ENCODE results near the gene EXD3.
"Not testable (repeated sequence)": the region's sequence is repeated elsewhere in the genome, so short reads cannot be mapped to it uniquely, and the experiment has no call there.

The EXD3 gene

DNA sequence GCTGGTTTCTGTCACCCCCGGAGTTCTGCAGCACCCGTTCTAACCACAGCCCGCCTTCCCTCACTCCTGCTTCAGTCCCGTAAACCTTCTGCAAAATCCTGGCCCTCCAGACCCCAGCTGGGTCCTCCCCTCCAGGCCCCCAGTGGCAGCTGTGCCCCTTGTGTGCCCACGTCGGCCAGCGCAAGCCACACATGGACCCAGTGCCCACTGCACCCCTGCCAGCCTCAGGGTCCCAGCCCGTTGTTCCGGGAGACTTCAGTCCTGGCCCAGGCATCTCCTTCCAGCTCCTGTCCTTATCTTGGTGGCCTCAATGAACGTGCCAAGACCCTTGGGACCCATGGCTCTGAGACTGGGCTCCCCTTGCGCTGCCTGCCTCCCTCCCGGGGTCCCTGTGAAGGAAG is 43.2 kb downstream of the EXD3 start:
- WGBS, 2 experiments (ENCODE audit: insufficient coverage in 2 of 2), result 87 to 92% methylated on average over 8 to 11 of the region's 12 CpGs
- no peak overlapping the region for H3K4me3 ChIP-seq (ENCODE audit: extremely low read depth, insufficient read depth, low read length, poor library complexity, severe bottlenecking)
- no peaks in the 10 kb centered on the region for H3K36me3 ChIP-seq (ENCODE audit: control insufficient read depth, insufficient read depth, low read length)
- H3K9me3 ChIP-seq (ENCODE audit: control insufficient read depth, low read length), result peaks cover 6% of the 10 kb centered on the region
- no peak overlapping the region for H3K27ac ChIP-seq (ENCODE audit: low read depth, low read length, severe bottlenecking)
- H3K4me1 ChIP-seq (ENCODE audit: control insufficient read depth, insufficient read depth, low read length, poor library complexity, severe bottlenecking), result no peaks in the 10 kb centered on the region

DNA sequence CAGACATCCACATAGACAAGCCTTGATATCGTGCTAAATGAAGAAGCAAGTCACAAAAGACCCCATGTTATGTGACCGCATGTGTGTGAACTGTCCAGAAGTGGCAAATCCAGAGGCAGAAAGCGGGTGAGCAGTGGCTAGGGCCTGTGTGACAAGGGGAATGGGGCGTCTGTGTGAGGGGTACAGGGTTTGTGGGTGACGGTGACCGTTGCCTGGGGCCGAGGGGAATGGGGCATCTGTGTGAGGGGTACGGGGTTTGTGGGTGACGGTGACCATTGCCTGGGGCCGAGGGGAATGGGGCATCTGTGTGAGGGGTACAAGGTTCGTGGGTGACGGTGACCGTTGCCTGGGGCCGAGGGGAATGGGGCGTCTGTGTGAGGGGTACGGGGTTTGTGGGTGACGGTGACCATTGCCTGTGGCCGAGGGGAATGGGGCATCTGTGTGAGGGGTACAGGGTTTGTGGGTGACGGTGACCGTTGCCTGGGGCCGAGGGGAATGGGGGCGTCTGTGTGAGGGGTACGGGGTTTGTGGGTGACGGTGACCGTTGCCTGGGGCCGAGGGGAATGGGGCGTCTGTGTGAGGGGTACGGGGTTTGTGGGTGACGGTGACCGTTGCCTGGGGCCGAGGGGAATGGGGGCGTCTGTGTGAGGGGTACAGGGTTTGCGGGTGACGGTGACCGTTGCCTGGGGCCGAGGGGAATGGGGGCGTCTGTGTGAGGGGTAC is 44.1 kb downstream of the EXD3 start:
- not testable (repeated sequence) for H3K27ac ChIP-seq (ENCODE audit: low read depth, low read length, severe bottlenecking); H3K4me1 ChIP-seq (ENCODE audit: control insufficient read depth, insufficient read depth, low read length, poor library complexity, severe bottlenecking); H3K36me3 ChIP-seq (ENCODE audit: control insufficient read depth, insufficient read depth, low read length); H3K9me3 ChIP-seq (ENCODE audit: control insufficient read depth, low read length); H3K4me3 ChIP-seq (ENCODE audit: extremely low read depth, insufficient read depth, low read length, poor library complexity, severe bottlenecking)
- 91 to 97% methylated on average over 4 to 16 of the region's 37 CpGs for WGBS, 2 experiments (ENCODE audit: insufficient coverage in 2 of 2)

DNA sequence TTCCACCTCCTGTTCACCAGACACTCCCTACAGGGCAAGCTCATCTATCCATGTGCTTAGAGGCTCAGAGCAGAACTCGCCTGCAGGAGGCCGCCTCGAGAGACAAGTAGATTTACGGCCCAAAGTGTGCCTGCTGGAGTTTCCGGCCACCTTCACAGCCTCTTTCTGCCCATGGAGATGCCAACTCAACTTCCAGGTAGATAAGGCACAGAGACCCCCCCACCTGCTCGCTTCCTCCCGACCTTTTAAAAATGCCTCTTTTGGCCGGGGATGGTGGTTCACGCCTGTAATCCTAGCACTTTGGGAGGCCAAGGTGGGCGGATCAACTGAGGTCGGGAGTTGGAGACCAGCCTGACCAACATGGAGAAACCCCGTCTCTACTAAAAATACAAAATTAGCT is 46.6 kb downstream of the EXD3 start:
- Histone ChIP-seq H3K9me3 (ENCODE audit: control insufficient read depth, low read length) (peaks cover 6% of the 10 kb centered on the region), H3K4me1 (ENCODE audit: control insufficient read depth, insufficient read depth, low read length, poor library complexity, severe bottlenecking) (no peaks in the 10 kb centered on the region), H3K4me3 (ENCODE audit: extremely low read depth, insufficient read depth, low read length, poor library complexity, severe bottlenecking) (no peak overlapping the region), H3K36me3 (ENCODE audit: control insufficient read depth, insufficient read depth, low read length) (no peaks in the 10 kb centered on the region), H3K27ac (ENCODE audit: low read depth, low read length, severe bottlenecking) (no peak overlapping the region)
- 91 to 95% methylated on average over 11 of the region's 12 CpGs for WGBS, 2 experiments (ENCODE audit: insufficient coverage in 2 of 2)

DNA sequence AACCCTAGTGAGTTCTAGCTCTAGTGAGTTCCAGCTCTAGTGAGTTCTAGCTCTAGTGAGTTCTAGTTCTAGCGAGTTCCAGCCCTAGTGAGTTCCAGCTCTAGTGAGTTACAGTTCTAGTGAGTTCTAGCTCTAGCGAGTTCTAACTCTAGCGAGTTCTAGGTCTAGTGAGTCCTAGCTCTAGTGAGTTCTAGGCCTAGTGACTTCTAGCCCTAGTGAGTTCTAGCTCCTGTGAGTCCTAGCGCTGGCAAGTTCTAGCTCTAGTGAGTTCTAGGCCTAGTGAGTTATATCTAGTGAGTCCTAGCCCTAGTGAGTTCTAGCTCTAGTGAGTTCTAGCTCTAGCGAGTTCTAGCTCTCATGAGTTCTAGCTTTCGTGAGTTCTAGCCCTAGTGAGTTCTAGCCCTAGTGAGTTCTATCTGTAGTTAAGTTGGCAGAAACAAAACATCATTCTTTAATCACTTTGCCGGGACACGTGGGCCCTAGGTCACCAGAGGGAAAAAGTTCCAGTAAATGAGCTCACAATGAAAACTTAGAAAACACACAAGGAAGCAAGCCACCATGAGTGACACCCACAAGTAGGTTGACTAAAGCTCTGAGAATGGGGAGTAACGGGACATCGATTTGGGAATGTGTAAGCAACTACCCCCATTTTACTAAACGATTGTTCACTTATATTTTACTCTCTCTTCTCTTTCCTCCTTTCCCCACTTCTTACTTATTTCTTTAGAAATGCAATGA is 47.5 kb downstream of the EXD3 start:
- Histone ChIP-seq H3K27ac (ENCODE audit: low read depth, low read length, severe bottlenecking) (no peak overlapping the region), H3K9me3 (ENCODE audit: control insufficient read depth, low read length) (peaks cover 6% of the 10 kb centered on the region), H3K4me1 (ENCODE audit: control insufficient read depth, insufficient read depth, low read length, poor library complexity, severe bottlenecking) (no peaks in the 10 kb centered on the region), H3K4me3 (ENCODE audit: extremely low read depth, insufficient read depth, low read length, poor library complexity, severe bottlenecking) (no peak overlapping the region), H3K36me3 (ENCODE audit: control insufficient read depth, insufficient read depth, low read length) (no peaks in the 10 kb centered on the region)
- 93 to 98% methylated on average over 7 to 9 of the region's 11 CpGs for WGBS, 2 experiments (ENCODE audit: insufficient coverage in 2 of 2)

DNA sequence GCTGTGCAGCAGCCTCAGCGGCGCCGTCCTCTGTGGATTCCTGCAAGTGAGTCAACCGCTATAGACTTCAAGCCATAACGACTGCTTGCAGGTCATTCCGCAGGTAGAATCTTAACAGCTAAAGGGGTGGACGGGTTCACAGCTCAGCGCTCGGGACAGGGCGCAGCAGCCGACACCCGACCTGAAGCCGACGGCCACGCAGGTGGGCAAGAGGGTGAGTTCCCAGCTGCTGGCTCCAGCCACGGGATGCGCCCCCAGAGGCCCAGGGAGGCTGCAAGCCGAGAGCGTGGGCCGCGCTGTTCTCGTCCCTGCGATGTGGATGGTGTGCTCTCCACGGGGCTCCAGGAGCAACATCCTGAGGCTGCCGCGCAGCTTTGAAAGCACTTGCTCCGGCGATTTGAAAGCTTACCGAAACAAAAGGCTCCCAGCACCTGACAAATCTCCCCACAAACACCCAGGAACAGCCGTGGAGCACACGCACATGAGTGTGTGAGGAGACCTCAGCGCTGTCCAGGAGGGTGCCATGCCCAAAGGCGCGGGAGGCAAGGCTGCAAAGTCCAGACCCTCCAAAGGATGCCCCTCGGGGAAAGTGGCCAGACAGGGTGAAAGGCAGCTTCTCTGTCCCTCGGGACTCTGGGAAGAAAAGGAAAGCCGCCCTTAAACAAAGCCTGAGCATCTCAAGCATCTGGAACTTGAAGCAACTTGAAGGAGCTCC is 48.7 kb downstream of the EXD3 start:
- Histone ChIP-seq H3K27ac (ENCODE audit: low read depth, low read length, severe bottlenecking) (no peak overlapping the region), H3K4me1 (ENCODE audit: control insufficient read depth, insufficient read depth, low read length, poor library complexity, severe bottlenecking) (no peaks in the 10 kb centered on the region), H3K4me3 (ENCODE audit: extremely low read depth, insufficient read depth, low read length, poor library complexity, severe bottlenecking) (no peak overlapping the region)

DNA sequence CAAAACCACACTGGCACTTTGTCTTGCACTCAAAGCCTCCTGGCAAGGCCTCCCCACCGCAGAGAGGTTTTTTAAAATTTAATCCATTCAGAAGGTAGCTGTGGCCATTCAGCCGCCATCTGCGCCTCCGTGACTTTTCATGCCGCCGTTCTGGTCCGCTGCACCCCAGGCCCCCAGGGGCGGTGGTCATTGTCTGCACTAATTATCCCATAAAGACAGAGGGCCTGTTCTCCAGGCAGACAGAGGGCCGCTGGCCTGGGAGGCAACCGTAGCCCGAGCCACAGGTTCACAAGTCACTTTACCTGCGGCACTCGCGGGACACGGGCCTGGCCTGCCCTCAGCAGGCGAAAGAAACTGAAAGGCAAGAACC is 49.4 kb downstream of the EXD3 start:
- no peaks in the 10 kb centered on the region for H3K4me1 ChIP-seq (ENCODE audit: control insufficient read depth, insufficient read depth, low read length, poor library complexity, severe bottlenecking)
- no peaks in the 10 kb centered on the region for H3K36me3 ChIP-seq (ENCODE audit: control insufficient read depth, insufficient read depth, low read length)
- H3K9me3 ChIP-seq (ENCODE audit: control insufficient read depth, low read length), result peaks cover 6% of the 10 kb centered on the region
- no peak overlapping the region for H3K4me3 ChIP-seq (ENCODE audit: extremely low read depth, insufficient read depth, low read length, poor library complexity, severe bottlenecking)
- 90 to 91% methylated on average over 11 to 16 of the region's 16 CpGs for WGBS, 2 experiments (ENCODE audit: insufficient coverage in 2 of 2)
- no peak overlapping the region for H3K27ac ChIP-seq (ENCODE audit: low read depth, low read length, severe bottlenecking)

More for the DNA sequence above, 48.7 kb downstream of the EXD3 start:
- WGBS, 2 experiments (ENCODE audit: insufficient coverage in 2 of 2), result 94 to 95% methylated on average over 32 of the region's 37 CpGs
- H3K9me3 ChIP-seq (ENCODE audit: control insufficient read depth, low read length), result peaks cover 6% of the 10 kb centered on the region
- H3K36me3 ChIP-seq (ENCODE audit: control insufficient read depth, insufficient read depth, low read length), result no peaks in the 10 kb centered on the region

DNA sequence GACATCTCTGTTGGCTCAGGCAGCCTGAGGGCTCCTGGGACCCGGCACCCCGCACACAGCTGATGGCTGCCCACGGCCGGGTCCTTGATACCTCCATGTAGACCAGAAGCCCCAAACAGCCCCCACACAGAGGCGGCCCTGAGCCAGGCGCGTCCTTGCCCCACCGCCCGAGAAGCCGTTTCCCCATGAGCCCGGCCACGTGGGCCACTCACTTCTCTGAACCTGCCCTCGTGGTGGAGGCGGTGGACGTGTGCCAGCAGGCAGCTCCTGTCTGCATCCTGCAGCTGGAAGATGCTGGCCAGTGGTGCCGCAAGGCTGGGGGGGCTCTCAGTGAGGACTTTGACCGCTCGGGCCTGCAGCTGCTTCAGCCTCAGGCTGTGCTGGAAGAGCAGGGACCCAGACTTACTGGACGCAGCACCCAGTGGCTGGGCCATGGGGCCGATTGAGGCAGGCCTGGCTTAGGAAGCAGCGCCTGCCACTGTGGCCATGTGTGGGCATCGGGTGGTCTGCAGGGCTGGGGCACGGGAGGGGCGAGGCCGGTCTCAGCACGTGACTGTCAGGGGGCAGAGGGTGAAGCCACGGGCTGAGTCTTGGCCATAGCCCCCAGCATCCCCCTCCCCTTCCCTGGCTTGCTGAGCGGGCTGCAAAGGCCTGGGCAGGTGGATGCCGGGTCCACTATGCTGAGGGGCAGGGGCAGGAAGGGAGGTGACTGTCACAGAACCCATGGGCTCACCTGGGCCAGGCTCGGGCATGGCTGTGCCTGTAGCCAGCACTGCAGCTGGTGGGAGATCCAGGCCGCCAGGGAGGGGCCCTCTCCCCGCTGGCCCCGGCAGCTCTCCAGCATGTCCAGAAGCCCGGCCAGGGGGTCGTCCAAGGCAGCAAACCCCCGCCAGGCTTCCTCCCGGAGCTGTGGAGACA is 50.0 kb downstream of the EXD3 start:
- H3K27ac ChIP-seq (ENCODE audit: low read depth, low read length, severe bottlenecking), result no peak overlapping the region
- no peaks in the 10 kb centered on the region for H3K36me3 ChIP-seq (ENCODE audit: control insufficient read depth, insufficient read depth, low read length)
- H3K9me3 ChIP-seq (ENCODE audit: control insufficient read depth, low read length), result peaks cover 6% of the 10 kb centered on the region
- WGBS, 2 experiments (ENCODE audit: insufficient coverage in 2 of 2), result 86 to 97% methylated on average over 30 to 32 of the region's 37 CpGs
- H3K4me3 ChIP-seq (ENCODE audit: extremely low read depth, insufficient read depth, low read length, poor library complexity, severe bottlenecking), result no peak overlapping the region
- no peaks in the 10 kb centered on the region for H3K4me1 ChIP-seq (ENCODE audit: control insufficient read depth, insufficient read depth, low read length, poor library complexity, severe bottlenecking)

DNA sequence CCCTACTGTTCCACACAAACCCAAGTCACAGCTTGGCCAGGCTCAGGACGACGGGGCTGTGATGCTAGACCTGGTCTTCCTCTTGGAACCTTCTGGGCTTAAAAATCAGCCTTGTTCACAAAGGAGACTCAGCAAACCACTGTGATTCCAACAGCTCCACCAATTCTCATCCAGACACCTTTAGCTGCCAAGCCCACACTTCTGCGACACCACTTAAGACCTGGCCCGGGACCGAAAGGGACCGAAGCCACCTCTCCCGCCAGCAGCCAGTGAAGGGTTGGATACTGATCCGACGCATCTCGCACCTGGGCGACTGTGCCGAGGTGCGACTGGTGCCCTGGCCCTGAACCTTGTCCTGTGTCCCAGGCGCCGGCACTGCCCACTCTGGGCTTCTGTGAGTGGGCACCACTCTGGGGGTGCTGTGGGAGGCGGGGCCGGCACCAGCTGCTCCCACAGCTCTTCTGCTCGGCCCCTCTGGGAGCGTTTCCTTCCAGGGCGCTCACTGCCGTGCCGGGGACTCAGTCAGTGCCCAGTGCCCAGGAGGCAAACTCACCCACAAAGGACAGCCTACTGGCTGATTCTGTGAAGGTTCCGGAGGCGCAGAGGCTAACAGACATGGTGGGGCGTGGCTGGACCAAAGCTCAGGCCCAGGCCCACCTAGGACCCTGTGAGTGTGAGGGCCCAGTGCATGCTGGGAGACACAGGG is 50.9 kb downstream of the EXD3 start:
- no peaks in the 10 kb centered on the region for H3K36me3 ChIP-seq (ENCODE audit: control insufficient read depth, insufficient read depth, low read length)
- no peaks in the 10 kb centered on the region for H3K4me1 ChIP-seq (ENCODE audit: control insufficient read depth, insufficient read depth, low read length, poor library complexity, severe bottlenecking)
- no peak overlapping the region for H3K4me3 ChIP-seq (ENCODE audit: extremely low read depth, insufficient read depth, low read length, poor library complexity, severe bottlenecking)
- H3K9me3 ChIP-seq (ENCODE audit: control insufficient read depth, low read length), result peaks cover 6% of the 10 kb centered on the region
- no peak overlapping the region for H3K27ac ChIP-seq (ENCODE audit: low read depth, low read length, severe bottlenecking)
- 96 to 98% methylated on average over 25 of the region's 25 CpGs for WGBS, 2 experiments (ENCODE audit: insufficient coverage in 2 of 2)

DNA sequence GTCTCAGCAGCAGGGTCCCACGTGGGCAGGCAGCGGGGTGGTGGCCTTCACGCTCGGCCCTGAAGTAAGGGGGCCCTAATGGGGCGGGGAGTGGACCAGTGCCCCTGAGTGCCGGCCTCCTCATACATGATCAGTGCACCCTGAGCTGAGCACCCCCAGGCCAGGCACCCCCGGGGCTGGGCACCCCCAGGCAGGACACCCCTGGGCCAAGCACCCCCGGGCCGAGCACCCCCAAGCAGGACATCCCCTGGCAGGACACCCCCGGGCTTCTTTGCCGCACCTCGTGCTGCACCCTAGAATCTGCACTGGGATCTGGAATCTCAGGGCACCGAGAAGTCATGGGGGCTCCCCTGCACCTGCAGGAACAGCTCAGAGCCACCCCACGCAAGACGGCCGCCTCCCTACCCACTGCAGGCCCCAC is 51.4 kb downstream of the EXD3 start:
- peaks cover 6% of the 10 kb centered on the region for H3K9me3 ChIP-seq (ENCODE audit: control insufficient read depth, low read length)
- no peaks in the 10 kb centered on the region for H3K4me1 ChIP-seq (ENCODE audit: control insufficient read depth, insufficient read depth, low read length, poor library complexity, severe bottlenecking)
- no peak overlapping the region for H3K4me3 ChIP-seq (ENCODE audit: extremely low read depth, insufficient read depth, low read length, poor library complexity, severe bottlenecking)
- WGBS, 2 experiments (ENCODE audit: insufficient coverage in 2 of 2), result 88 to 91% methylated on average over 10 to 12 of the region's 16 CpGs
- no peaks in the 10 kb centered on the region for H3K36me3 ChIP-seq (ENCODE audit: control insufficient read depth, insufficient read depth, low read length)
- no peak overlapping the region for H3K27ac ChIP-seq (ENCODE audit: low read depth, low read length, severe bottlenecking)

All from mesodermal cell (in vitro differentiated cells).